HepG2 (cell line): ENCODE data around the gene TSACC. TPM values are rescaled to one million over a fixed set of nuclear protein-coding genes. Genes with fewer than 3 reads are reported as not detected.
A peak's percentile ranks its signal among the peaks of the same experiment; 100 is the strongest.

ENCODE experiments used
- AGO1 ChIP-seq: fragments of 200-400 bp; formaldehyde crosslinking; IDR thresholded peaks from 2 replicates; pipeline ENCODE4 v1.6.1; 2017; ENCODE audit warnings: mild to moderate bottlenecking, low read depth, low read length, moderate library complexity; ENCODE audit not compliant: poor library complexity, severe bottlenecking
- ATF5 ChIP-seq: sonication (generic); formaldehyde crosslinking; IDR thresholded peaks from 2 replicates; pipeline ENCODE4 v1.4.0; 2020; ENCODE audit warnings: mild to moderate bottlenecking, low read depth, missing genetic modification reagents
- BORCS8-MEF2B ChIP-seq: sonication (generic); formaldehyde crosslinking; IDR thresholded peaks from 2 replicates; pipeline ENCODE4 v1.8.0; 2022; ENCODE audit warnings: mild to moderate bottlenecking, missing genetic modification reagents
- DMTF1 ChIP-seq: sonication (generic); formaldehyde crosslinking; IDR thresholded peaks from 2 replicates; pipeline ENCODE4 v1.4.0; 2020; ENCODE audit warnings: mild to moderate bottlenecking, missing genetic modification reagents
- ELF4 ChIP-seq: sonication (generic); formaldehyde crosslinking; IDR thresholded peaks from 2 replicates; pipeline ENCODE4 v1.5.0; 2020; ENCODE audit warnings: missing genetic modification reagents, mild to moderate bottlenecking, moderate library complexity, borderline replicate concordance
- GTF3A ChIP-seq: sonication (generic); formaldehyde crosslinking; conservative IDR thresholded peaks from 2 replicates; pipeline ENCODE4 v1.4.0; 2020; ENCODE audit warnings: mild to moderate bottlenecking, missing genetic modification reagents
- HMG20B ChIP-seq: conservative IDR thresholded peaks from 2 replicates; pipeline ENCODE4 v1.6.1; 2016; ENCODE audit warnings: missing genetic modification reagents, missing compliant biosample characterization
- HNRNPK ChIP-seq: fragments of 200-400 bp; formaldehyde crosslinking; IDR thresholded peaks from 2 replicates; pipeline ENCODE4 v1.6.1; 2018; ENCODE audit warnings: low read length, low read depth, moderate library complexity, mild to moderate bottlenecking; ENCODE audit not compliant: poor library complexity, severe bottlenecking
- HOXA9 ChIP-seq: sonication (generic); formaldehyde crosslinking; IDR thresholded peaks from 2 replicates; pipeline ENCODE4 v1.8.1; 2022; ENCODE audit warnings: missing genetic modification reagents, mild to moderate bottlenecking, moderate library complexity, borderline replicate concordance
- KAT7 ChIP-seq: IDR thresholded peaks from 2 replicates; pipeline ENCODE4 v1.6.1; 2018; ENCODE audit warnings: borderline replicate concordance, missing compliant biosample characterization
- MXI1 ChIP-seq: IDR thresholded peaks from 3 replicates; pipeline ENCODE4 v1.6.1; 2012; ENCODE audit warnings: low read depth, low read length, inconsistent platforms, borderline replicate concordance
- NR2C2 ChIP-seq: sonication (generic); formaldehyde crosslinking; IDR thresholded peaks from 2 replicates; pipeline ENCODE4 v1.4.0; 2020; ENCODE audit warnings: missing genetic modification reagents, mild to moderate bottlenecking, moderate library complexity, borderline replicate concordance
- REPIN1 ChIP-seq: sonication (generic); formaldehyde crosslinking; IDR thresholded peaks from 2 replicates; pipeline ENCODE4 v1.8.0; 2022; ENCODE audit warnings: missing genetic modification reagents, low read depth, mild to moderate bottlenecking, borderline replicate concordance
- SIX4 ChIP-seq: sonication (generic); formaldehyde crosslinking; IDR thresholded peaks from 2 replicates; pipeline ENCODE4 v1.4.0; 2020; ENCODE audit warnings: missing genetic modification reagents
- SNRNP70 ChIP-seq: fragments of 200-400 bp; formaldehyde crosslinking; IDR thresholded peaks from 2 replicates; pipeline ENCODE4 v1.6.1; 2017; ENCODE audit warnings: mild to moderate bottlenecking, low read depth, low read length, moderate library complexity
- TBX2 ChIP-seq: sonication (generic); formaldehyde crosslinking; IDR thresholded peaks from 2 replicates; pipeline ENCODE4 v1.5.0; 2020; ENCODE audit warnings: missing genetic modification reagents, mild to moderate bottlenecking, borderline replicate concordance
- TFDP1 ChIP-seq: IDR thresholded peaks from 2 replicates; pipeline ENCODE4 v1.6.1; 2016; ENCODE audit warnings: missing compliant biosample characterization, missing genetic modification reagents, borderline replicate concordance
- ZBTB20 ChIP-seq: sonication (generic); formaldehyde crosslinking; IDR thresholded peaks from 2 replicates; pipeline ENCODE4 v1.8.1; 2023; ENCODE audit warnings: missing genetic modification reagents, low read depth, mild to moderate bottlenecking, borderline replicate concordance
- ZNF101 ChIP-seq: sonication (generic); formaldehyde crosslinking; IDR thresholded peaks from 2 replicates; pipeline ENCODE4 v1.4.0; 2020; ENCODE audit warnings: mild to moderate bottlenecking, low read depth, missing genetic modification reagents, borderline replicate concordance
- ZNF234 ChIP-seq: sonication (generic); formaldehyde crosslinking; conservative IDR thresholded peaks from 2 replicates; pipeline ENCODE4 v1.5.1; 2020; ENCODE audit warnings: mild to moderate bottlenecking, missing genetic modification reagents
- ZNF335 ChIP-seq: sonication (generic); formaldehyde crosslinking; IDR thresholded peaks from 2 replicates; pipeline ENCODE4 v1.4.0; 2020; ENCODE audit warnings: missing genetic modification reagents
- ZNF460 ChIP-seq: sonication (generic); formaldehyde crosslinking; IDR thresholded peaks from 2 replicates; pipeline ENCODE4 v1.5.1; 2020; ENCODE audit warnings: missing genetic modification reagents, mild to moderate bottlenecking, borderline replicate concordance
- ZNF567 ChIP-seq: sonication (generic); formaldehyde crosslinking; IDR thresholded peaks from 2 replicates; pipeline ENCODE4 v1.8.1; 2023; ENCODE audit warnings: mild to moderate bottlenecking, missing genetic modification reagents, borderline replicate concordance
- ZNF678 ChIP-seq: sonication (generic); formaldehyde crosslinking; IDR thresholded peaks from 2 replicates; pipeline ENCODE4 v1.4.0; 2020; ENCODE audit warnings: mild to moderate bottlenecking, missing genetic modification reagents
- ZNF772 ChIP-seq: sonication (generic); formaldehyde crosslinking; IDR thresholded peaks from 2 replicates; pipeline ENCODE4 v1.5.0; 2020; ENCODE audit warnings: mild to moderate bottlenecking, missing genetic modification reagents
- ZNF782 ChIP-seq: sonication (generic); formaldehyde crosslinking; IDR thresholded peaks from 2 replicates; pipeline ENCODE4 v1.4.0; 2020; ENCODE audit warnings: missing genetic modification reagents, mild to moderate bottlenecking, borderline replicate concordance
- polyA plus RNA-seq, 8 experiments: library from polyadenylated mRNA; depleted of rRNA in 3 of 8; stranded (reverse) in 7 of 8; unstranded in 1 of 8; fragments of >200 nt; fragmentation: Illumina TruSeq in 4 of 8; extraction: Trizol in 4 of 8; gene quantifications; 2 replicates each; pipeline versions ENCODE4 v1.2.1 to v1.2.3, GENCODE V29; 2011 to 2016; ENCODE audit warnings: low read depth in 4 of 8, missing spikeins in 1 of 8, mixed read lengths in 1 of 8; ENCODE audit not compliant: insufficient read depth in 1 of 8
- total RNA-seq, 5 experiments: library from RNA; depleted of rRNA; stranded (reverse); fragments of >200 nt; fragmentation: Illumina TruSeq; extraction: Trizol; gene quantifications; 2 replicates each; pipeline ENCODE4 v1.2.3, GENCODE V29; 2016; ENCODE audit warnings: low read depth in 1 of 5

The TSACC gene
- total and polyA plus RNA-seq, 2 of the 13 experiments (the other 11 are each of a cell fraction or from before 2014, with no cell fraction given) = 1.5 to 2.6 TPM

GRCh38 chr1:156367383-156368156, 29.2 kb downstream of the TSACC start (continued):
- 0 out of 2 replicates have a peak, but pooled peaks have one; percentile 12 for TF ChIP-seq ZBTB20 (CRISPR knock-in tag)
- TF ChIP-seq MXI1 = no peak
- TF ChIP-seq ZNF678 (CRISPR knock-in tag) = no peak
- TF ChIP-seq ZNF460 = no peak
- TF ChIP-seq ZNF234 (CRISPR knock-in tag) = peak; percentile 58; the same call in 1 of the 2 replicates
- TF ChIP-seq GTF3A (CRISPR knock-in tag) = no peak
- no peak for TF ChIP-seq HOXA9 (CRISPR knock-in tag)
- peak; percentile 26; the same call in 1 of the 2 replicates for TF ChIP-seq NR2C2 (CRISPR knock-in tag)
- TF ChIP-seq SNRNP70 = no peak
- TF ChIP-seq ATF5 = no peak
- TF ChIP-seq SIX4 (CRISPR knock-in tag) = peak; percentile 91
- TF ChIP-seq AGO1 = no peak
- TF ChIP-seq KAT7 (CRISPR knock-in tag) = no peak
- peak; percentile 6; the same call in 1 of the 2 replicates for TF ChIP-seq TFDP1 (CRISPR knock-in tag)
- no peak for TF ChIP-seq HMG20B
- TF ChIP-seq ZNF335 (CRISPR knock-in tag) = no peak
- TF ChIP-seq ZNF772 (CRISPR knock-in tag) = no peak
- peak; percentile 42; the same call in 1 of the 2 replicates for TF ChIP-seq BORCS8-MEF2B
- TF ChIP-seq REPIN1 = 0 out of 2 replicates have a peak, but pooled peaks have one; percentile 47
- TF ChIP-seq ELF4 (CRISPR knock-in tag) = no peak; the same call in 1 of the 2 replicates
- TF ChIP-seq HNRNPK = no peak
- no peak for TF ChIP-seq ZNF782 (CRISPR knock-in tag)
- no peak for TF ChIP-seq ZNF101 (CRISPR knock-in tag)
- TF ChIP-seq TBX2 (CRISPR knock-in tag) = no peak
- no peak for TF ChIP-seq DMTF1 (CRISPR knock-in tag)
- TF ChIP-seq ZNF567 = no peak
